Activated T-cell treated with anti-CD3 and anti-CD28 coated beads, Interleukin-2, amount 50 U/mL, for 24 hours (primary cell): ENCODE data around the gene FBXO33.

Experiments
- DNase-seq: peaks from one replicate; pipeline ENCODE4 v3.0.0-alpha.2; 2020
- H3K27ac Mint-ChIP-seq: 2 replicates; pipeline ENCODE4 v1.8.0; 2020; ENCODE audit warnings: mild to moderate bottlenecking, mixed read lengths
- H3K27me3 Mint-ChIP-seq: 2 replicates; pipeline ENCODE4 v1.8.0; 2020; ENCODE audit warnings: mixed read lengths
- H3K36me3 Mint-ChIP-seq: 2 replicates; pipeline ENCODE4 v1.8.0; 2020; ENCODE audit warnings: low read depth, mixed read lengths
- H3K4me1 Mint-ChIP-seq: 2 replicates; pipeline ENCODE4 v1.8.0; 2020; ENCODE audit warnings: low read depth, mixed read lengths
- H3K4me3 Mint-ChIP-seq: 2 replicates; pipeline ENCODE4 v1.8.0; 2020; ENCODE audit warnings: mild to moderate bottlenecking, moderate library complexity, mixed read lengths
- H3K9me3 Mint-ChIP-seq: 2 replicates; pipeline ENCODE4 v1.8.0; 2020; ENCODE audit warnings: mixed read lengths

The FBXO33 gene

DNA sequence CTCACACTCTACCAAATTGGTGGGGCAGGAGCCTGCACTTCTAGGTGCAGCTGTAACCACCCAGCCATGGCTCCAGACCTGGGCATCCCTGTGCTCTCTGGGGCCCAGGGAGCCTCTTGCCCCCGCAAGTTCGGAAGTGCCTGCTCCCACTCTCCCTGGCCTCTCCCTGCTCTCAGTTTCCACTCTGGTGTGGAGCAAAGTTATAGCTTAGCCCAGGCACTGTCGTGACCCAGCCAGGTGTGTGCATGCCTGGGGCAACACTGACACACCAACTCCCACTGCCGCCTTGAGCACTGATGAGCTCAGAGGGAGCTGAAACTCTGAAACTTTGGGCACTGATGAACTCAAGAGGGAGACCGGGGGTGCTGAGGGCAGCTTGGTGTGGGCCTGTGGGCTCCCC is 8.7 kb upstream of the FBXO33 start:
- H3K36me3 Mint-ChIP-seq, result peaks cover 3% of the 10 kb centered on the region
- H3K4me3 Mint-ChIP-seq, result no peak overlapping the region
- no peak for DNase-seq
- H3K27ac Mint-ChIP-seq, result no peak overlapping the region
- H3K27me3 Mint-ChIP-seq, result no peaks in the 10 kb centered on the region
- peaks cover 12% of the 10 kb centered on the region for H3K4me1 Mint-ChIP-seq
- no peaks in the 10 kb centered on the region for H3K9me3 Mint-ChIP-seq

DNA sequence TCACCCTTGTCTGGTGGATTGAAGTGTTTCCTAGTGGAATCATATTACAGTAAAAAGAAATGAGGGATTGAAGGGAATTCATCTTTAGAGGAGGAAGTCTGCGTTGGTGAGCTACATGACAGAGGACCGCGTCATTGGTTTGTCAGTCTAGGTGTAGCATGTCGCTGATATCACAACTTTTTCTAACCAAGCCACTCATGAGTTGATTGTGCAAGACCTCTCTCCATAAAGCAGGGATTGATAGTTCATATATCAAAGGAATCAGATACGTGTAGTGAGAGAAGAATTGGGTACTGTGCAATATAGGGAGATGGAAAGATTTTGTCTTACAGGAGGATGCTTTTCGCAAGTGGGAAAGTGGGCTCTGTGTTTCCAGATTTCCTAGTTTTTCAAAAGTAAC is 3.0 kb upstream of the FBXO33 start:
- no peaks in the 10 kb centered on the region for H3K9me3 Mint-ChIP-seq

DNA sequence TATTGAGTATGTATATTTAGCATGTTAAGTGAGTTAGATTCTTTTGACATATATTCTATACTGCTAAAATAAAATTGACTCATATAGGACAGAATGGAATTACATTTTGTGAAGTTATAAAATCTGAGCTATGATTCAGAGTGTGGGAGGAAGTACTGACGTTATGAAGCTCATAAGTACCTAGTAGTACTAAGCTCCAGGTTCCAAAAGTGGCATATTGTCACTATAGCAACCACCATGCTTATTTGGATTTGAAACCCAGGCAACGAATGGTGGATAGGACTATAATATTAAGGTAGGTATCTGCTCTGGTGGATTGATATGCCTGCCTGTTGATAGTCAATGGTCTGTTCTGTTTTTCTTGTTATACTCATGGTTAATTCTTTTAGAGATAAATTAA is 2.2 kb upstream of the FBXO33 start:
- no peaks in the 10 kb centered on the region for H3K9me3 Mint-ChIP-seq
- no peaks in the 10 kb centered on the region for H3K27me3 Mint-ChIP-seq
- no peak overlapping the region for H3K4me3 Mint-ChIP-seq
- H3K36me3 Mint-ChIP-seq, result peaks cover 12% of the 10 kb centered on the region
- no peak overlapping the region for H3K27ac Mint-ChIP-seq
- DNase-seq, result no peak
- H3K4me1 Mint-ChIP-seq, result peaks cover 29% of the 10 kb centered on the region

More for the DNA sequence above, 3.0 kb upstream of the FBXO33 start:
- Mint-ChIP-seq H3K36me3 (peaks cover 12% of the 10 kb centered on the region), H3K27me3 (no peaks in the 10 kb centered on the region), H3K4me1 (peaks cover 22% of the 10 kb centered on the region), H3K27ac (no peak overlapping the region), H3K4me3 (no peak overlapping the region)
- DNase-seq, result no peak

GRCh38 chr14:39433452-39433813 is 1.2 kb upstream of the FBXO33 start:
- no peaks in the 10 kb centered on the region for H3K27me3 Mint-ChIP-seq
- DNase-seq, result no peak
- H3K27ac Mint-ChIP-seq, result peak overlapping the region; percentile 98
- peaks cover 38% of the 10 kb centered on the region for H3K4me1 Mint-ChIP-seq
- H3K36me3 Mint-ChIP-seq, result peaks cover 13% of the 10 kb centered on the region
- H3K4me3 Mint-ChIP-seq, result peak overlapping the region; percentile 95
- H3K9me3 Mint-ChIP-seq, result no peaks in the 10 kb centered on the region

GRCh38 chr14:39432619-39433451 is 602 bp upstream of the FBXO33 start:
- peaks cover 42% of the 10 kb centered on the region for H3K4me1 Mint-ChIP-seq
- no peak for DNase-seq

DNA sequence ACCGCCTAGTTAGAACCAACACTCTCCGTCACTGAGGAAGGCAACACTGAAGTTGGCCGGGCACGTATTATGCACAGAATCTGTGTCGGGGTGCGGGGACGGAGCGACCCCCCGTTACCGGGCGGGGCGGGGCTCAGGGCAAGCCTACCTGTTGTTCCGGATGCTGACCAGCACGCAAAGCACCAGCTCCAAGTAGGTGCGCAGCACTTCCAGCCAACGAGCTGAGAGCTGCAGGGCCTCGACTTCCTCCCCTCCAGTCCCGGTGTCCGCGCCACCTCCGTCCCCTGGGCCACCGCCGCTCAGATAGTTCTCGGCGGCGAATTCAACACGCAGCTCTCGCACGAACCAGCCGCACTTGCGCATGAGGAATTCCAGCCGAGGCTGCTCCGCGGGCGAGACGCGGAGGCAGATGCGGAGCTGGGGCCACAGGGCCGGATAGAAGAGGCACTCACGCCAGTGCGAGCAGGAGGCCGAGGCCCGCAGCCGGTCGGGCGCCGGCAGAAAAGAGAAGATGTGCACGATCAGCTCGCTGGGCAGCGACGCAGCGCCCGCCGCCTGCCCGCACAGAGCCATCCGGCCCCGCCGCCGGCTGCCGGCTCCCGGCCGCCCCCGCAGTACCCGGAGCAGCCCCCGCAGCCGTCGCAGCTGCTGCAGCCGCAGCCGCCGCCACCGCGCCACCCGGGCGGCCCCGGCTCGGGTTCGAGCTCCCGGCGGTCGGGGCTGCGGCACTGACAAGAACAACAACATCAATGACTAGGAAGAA is 636 bp downstream of the FBXO33 start:
- no peaks in the 10 kb centered on the region for H3K9me3 Mint-ChIP-seq
- DNase-seq, result peak; percentile 70
- H3K4me3 Mint-ChIP-seq, result peak overlapping the region; percentile 95
- no peaks in the 10 kb centered on the region for H3K27me3 Mint-ChIP-seq
- H3K4me1 Mint-ChIP-seq, result peaks cover 50% of the 10 kb centered on the region
- peak overlapping the region; percentile 100 for H3K27ac Mint-ChIP-seq
- peaks cover 15% of the 10 kb centered on the region for H3K36me3 Mint-ChIP-seq

More at GRCh38 chr14:39432619-39433451, 602 bp upstream of the FBXO33 start:
- H3K27ac Mint-ChIP-seq, result peak overlapping the region; percentile 98
- no peaks in the 10 kb centered on the region for H3K9me3 Mint-ChIP-seq
- H3K4me3 Mint-ChIP-seq, result peak overlapping the region; percentile 95
- peaks cover 15% of the 10 kb centered on the region for H3K36me3 Mint-ChIP-seq
- no peaks in the 10 kb centered on the region for H3K27me3 Mint-ChIP-seq

DNA sequence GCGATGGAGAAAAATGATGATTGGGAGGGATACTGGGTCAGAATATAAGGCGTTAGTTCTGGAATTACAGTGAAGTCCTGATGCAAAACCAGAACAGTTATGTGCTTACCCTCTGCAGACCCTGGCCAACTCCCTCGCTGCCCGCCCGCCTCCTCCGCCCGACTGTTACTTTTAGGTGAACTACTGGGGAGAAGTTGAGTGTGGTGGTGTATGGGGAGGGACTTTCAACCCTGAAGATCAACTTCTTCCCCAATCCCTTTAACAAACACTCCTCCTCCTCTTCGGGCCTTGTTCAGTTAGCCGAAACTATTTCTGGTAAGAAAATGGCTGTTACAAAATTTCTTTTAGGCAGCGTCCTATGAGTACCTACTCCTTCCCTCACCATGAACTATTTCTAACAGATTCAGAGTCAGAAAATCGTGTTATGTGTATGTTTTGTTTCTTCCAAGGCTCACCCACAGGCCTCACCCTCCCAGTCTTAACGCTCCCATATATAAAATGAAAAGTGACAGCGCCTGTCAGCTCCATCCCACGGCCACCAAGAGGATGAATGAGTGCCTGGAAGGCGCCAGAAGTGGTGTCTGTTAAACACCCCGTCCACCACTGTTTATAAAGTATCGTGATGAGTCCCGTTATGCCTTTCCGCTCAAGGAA is 1.3 kb downstream of the FBXO33 start:
- no peaks in the 10 kb centered on the region for H3K9me3 Mint-ChIP-seq
- H3K4me3 Mint-ChIP-seq, result peak overlapping the region; percentile 95
- H3K36me3 Mint-ChIP-seq, result peaks cover 15% of the 10 kb centered on the region
- no peak for DNase-seq
- peaks cover 56% of the 10 kb centered on the region for H3K4me1 Mint-ChIP-seq
- peak overlapping the region; percentile 96 for H3K27ac Mint-ChIP-seq
- no peaks in the 10 kb centered on the region for H3K27me3 Mint-ChIP-seq

GRCh38 chr14:39428118-39428517 is 4.1 kb downstream of the FBXO33 start:
- Mint-ChIP-seq H3K27ac (peak overlapping the region; percentile 2), H3K4me3 (no peak overlapping the region), H3K27me3 (no peaks in the 10 kb centered on the region), H3K4me1 (peaks cover 64% of the 10 kb centered on the region), H3K36me3 (peaks cover 15% of the 10 kb centered on the region), H3K9me3 (no peaks in the 10 kb centered on the region)
- no peak for DNase-seq

GRCh38 chr14:39426605-39427004 is 5.6 kb downstream of the FBXO33 start:
- Mint-ChIP-seq H3K4me3 (peak overlapping the region; percentile 0), H3K9me3 (no peaks in the 10 kb centered on the region), H3K4me1 (peaks cover 73% of the 10 kb centered on the region), H3K36me3 (peaks cover 14% of the 10 kb centered on the region), H3K27ac (peak overlapping the region; percentile 72), H3K27me3 (no peaks in the 10 kb centered on the region)
- no peak for DNase-seq

GRCh38 chr14:39425947-39426346 is 6.3 kb downstream of the FBXO33 start:
- Mint-ChIP-seq H3K9me3 (no peaks in the 10 kb centered on the region), H3K27me3 (no peaks in the 10 kb centered on the region), H3K36me3 (peaks cover 12% of the 10 kb centered on the region), H3K27ac (peak overlapping the region; percentile 72), H3K4me1 (peaks cover 78% of the 10 kb centered on the region), H3K4me3 (no peak overlapping the region)
- DNase-seq, result no peak

GRCh38 chr14:39423793-39424192 is 8.4 kb downstream of the FBXO33 start:
- H3K9me3 Mint-ChIP-seq, result no peaks in the 10 kb centered on the region

GRCh38 chr14:39422243-39422642 is 10.0 kb downstream of the FBXO33 start:
- Mint-ChIP-seq H3K36me3 (peaks cover 30% of the 10 kb centered on the region), H3K4me1 (peaks cover 64% of the 10 kb centered on the region), H3K27ac (peak overlapping the region; percentile 42), H3K27me3 (no peaks in the 10 kb centered on the region), H3K4me3 (no peak overlapping the region), H3K9me3 (peaks cover under 1% of the 10 kb centered on the region)
- no peak for DNase-seq

More at GRCh38 chr14:39423793-39424192, 8.4 kb downstream of the FBXO33 start:
- Mint-ChIP-seq H3K4me1 (peaks cover 74% of the 10 kb centered on the region), H3K27me3 (no peaks in the 10 kb centered on the region), H3K27ac (no peak overlapping the region), H3K4me3 (no peak overlapping the region), H3K36me3 (peaks cover 29% of the 10 kb centered on the region)
- no peak for DNase-seq

DNA sequence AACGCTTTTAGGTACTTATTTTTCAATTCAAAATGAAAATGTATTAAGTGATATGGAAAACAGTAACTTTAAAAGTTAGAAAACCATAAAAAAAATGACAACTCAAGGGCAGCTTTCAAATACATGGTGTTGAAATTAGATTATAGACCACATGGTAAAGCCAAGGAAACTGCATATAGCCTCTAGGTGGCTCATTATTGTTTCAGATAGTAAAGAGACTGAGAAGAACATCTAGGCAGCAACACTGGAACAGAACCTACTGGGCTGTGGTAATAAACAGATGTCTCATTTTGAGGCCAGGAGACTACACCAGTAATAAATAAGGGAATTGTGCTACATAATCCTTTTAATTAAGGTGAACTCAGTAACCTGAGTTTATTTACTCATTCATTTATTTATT is 13.0 kb downstream of the FBXO33 start:
- no peak for DNase-seq
- Mint-ChIP-seq H3K36me3 (peaks cover 49% of the 10 kb centered on the region), H3K9me3 (peaks cover 17% of the 10 kb centered on the region), H3K27me3 (no peaks in the 10 kb centered on the region), H3K4me1 (peaks cover 47% of the 10 kb centered on the region), H3K4me3 (no peak overlapping the region), H3K27ac (no peak overlapping the region)

- DNase-seq, result no peak
- Mint-ChIP-seq H3K4me1 (peaks cover 33% of the 10 kb centered on the region), H3K27me3 (no peaks in the 10 kb centered on the region), H3K36me3 (peaks cover 60% of the 10 kb centered on the region), H3K27ac (no peak overlapping the region), H3K4me3 (no peak overlapping the region), H3K9me3 (peaks cover 23% of the 10 kb centered on the region)
Measured at GRCh38 chr14:39417014-39417413, 15.2 kb downstream of the FBXO33 start.
